Hepatic stellate cell (primary cell): ENCODE data around the gene CCDC63.
"Not testable (repeated sequence)": the region's sequence is repeated elsewhere in the genome, so short reads cannot be mapped to it uniquely, and the experiment has no call there.

Experiments used
- DNase-seq: peaks from one replicate; pipeline ENCODE4 v3.0.0; 2011; ENCODE audit warnings: low spot score

The CCDC63 gene

GRCh38 chr12:110844551-110845338 is 2.0 kb upstream of the CCDC63 start:
- no peak for DNase-seq

- no peak for DNase-seq
Observed at GRCh38 chr12:110845339-110845682, 1.5 kb upstream of the CCDC63 start.

GRCh38 chr12:110848314-110848923 is 1.6 kb downstream of the CCDC63 start:
- DNase-seq, result no peak

- DNase-seq, result no peak
Observed at GRCh38 chr12:110849221-110849620, 2.4 kb downstream of the CCDC63 start.

GRCh38 chr12:110849748-110850403 is 3.1 kb downstream of the CCDC63 start:
- DNase-seq, result no peak

- DNase-seq, result no peak
Observed at GRCh38 chr12:110850762-110851161, 4.0 kb downstream of the CCDC63 start.

GRCh38 chr12:110853836-110854235 is 7.0 kb downstream of the CCDC63 start:
- DNase-seq, result no peak

- no peak for DNase-seq
Observed at GRCh38 chr12:110856542-110856941, 9.8 kb downstream of the CCDC63 start.

GRCh38 chr12:110857528-110857927 is 10.7 kb downstream of the CCDC63 start:
- DNase-seq, result no peak

GRCh38 chr12:110857954-110858353 is 11.2 kb downstream of the CCDC63 start:
- not testable (repeated sequence) for DNase-seq

- no peak for DNase-seq
Observed at GRCh38 chr12:110858848-110859247, 12.1 kb downstream of the CCDC63 start.

- no peak for DNase-seq
Observed at GRCh38 chr12:110860833-110861296, 14.1 kb downstream of the CCDC63 start.

GRCh38 chr12:110861729-110862128 is 14.9 kb downstream of the CCDC63 start:
- DNase-seq, result no peak

GRCh38 chr12:110862329-110862728 is 15.5 kb downstream of the CCDC63 start:
- no peak for DNase-seq

- no peak for DNase-seq
Observed at GRCh38 chr12:110863161-110863560, 16.4 kb downstream of the CCDC63 start.

GRCh38 chr12:110865521-110865920 is 18.7 kb downstream of the CCDC63 start:
- DNase-seq, result no peak

GRCh38 chr12:110869026-110869425 is 22.2 kb downstream of the CCDC63 start:
- no peak for DNase-seq

- DNase-seq, result no peak
Observed at GRCh38 chr12:110869803-110870202, 23.0 kb downstream of the CCDC63 start.

- no peak for DNase-seq
Observed at GRCh38 chr12:110872100-110872499, 25.3 kb downstream of the CCDC63 start.

GRCh38 chr12:110874351-110874750 is 27.6 kb downstream of the CCDC63 start:
- no peak for DNase-seq

- no peak for DNase-seq
Observed at GRCh38 chr12:110874781-110875180, 28.0 kb downstream of the CCDC63 start.

GRCh38 chr12:110880651-110881050 is 33.9 kb downstream of the CCDC63 start:
- DNase-seq, result no peak

GRCh38 chr12:110883251-110883650 is 36.5 kb downstream of the CCDC63 start:
- DNase-seq, result no peak
